Endothelial cell of umbilical vein (primary cell): ENCODE results near the gene USP36.

ENCODE experiments used
- CTCF ChIP-seq, 2 donors: IDR thresholded peaks; 1 replicate in 1 of 2; 2 replicates in 1 of 2; pipeline ENCODE4 v1.5.1; 2011; ENCODE audit warnings: low read length in 2 of 2, mild to moderate bottlenecking in 2 of 2, moderate library complexity in 2 of 2, control low read depth in 1 of 2, inconsistent platforms in 1 of 2, low read depth in 1 of 2; ENCODE audit not compliant: insufficient read depth in 1 of 2; ENCODE audit errors: extremely low read depth in 1 of 2
- EZH2 ChIP-seq: IDR thresholded peaks from 2 replicates; pipeline ENCODE4 v1.6.1; 2012; ENCODE audit warnings: borderline replicate concordance, low read depth, mild to moderate bottlenecking, moderate library complexity, low read length, inconsistent platforms; ENCODE audit not compliant: severe bottlenecking
- FOS ChIP-seq: IDR thresholded peaks from 2 replicates; pipeline ENCODE4 v1.6.1; 2011; ENCODE audit warnings: mild to moderate bottlenecking, low read length, moderate library complexity, borderline replicate concordance; ENCODE audit not compliant: insufficient read depth
- MYC ChIP-seq: IDR thresholded peaks from one replicate; pipeline ENCODE4 v1.6.1; 2011; ENCODE audit warnings: mild to moderate bottlenecking, low read depth, low read length
- POLR2A ChIP-seq: IDR thresholded peaks from 2 replicates; pipeline ENCODE4 v1.6.1; 2012; ENCODE audit warnings: low read depth, mild to moderate bottlenecking, control low read depth, low read length
- POLR2AphosphoS5 ChIP-seq: IDR thresholded peaks from 2 replicates; pipeline ENCODE4 v1.6.1; 2012; ENCODE audit warnings: low read depth, mild to moderate bottlenecking, control low read depth, low read length, moderate library complexity; ENCODE audit not compliant: insufficient read depth

DNA sequence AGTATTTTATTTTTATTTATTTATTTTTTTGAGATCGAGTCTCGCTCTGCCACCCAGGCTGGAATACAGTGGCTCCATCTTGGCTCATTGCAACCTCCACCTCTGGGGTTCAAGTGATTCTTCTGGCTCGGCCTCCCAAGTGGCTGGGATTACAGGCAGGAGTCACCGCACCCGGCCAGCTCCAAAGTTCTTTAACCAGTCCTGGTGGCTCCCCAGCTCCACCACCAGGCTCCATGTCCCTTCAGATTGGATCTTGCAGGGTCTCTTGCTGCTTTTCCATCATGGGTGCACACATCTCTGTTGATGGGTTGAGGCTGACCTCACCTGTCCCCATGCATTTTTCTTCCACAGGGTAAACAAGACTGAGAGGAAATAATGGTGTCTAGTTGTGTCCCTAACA is 8.4 kb upstream of the USP36 start:
- TF ChIP-seq CTCF (IDR thresholded peaks at IDR 0.05; ENCODE audit: extremely low read depth in 1 of 2, insufficient read depth in 1 of 2, low read depth in 1 of 2, low read length in 2 of 2) (no peak), EZH2 (no peak), POLR2AphosphoS5 (no peak), POLR2A (no peak), MYC (no peak), FOS (no peak)
